Activated gamma-delta T cell (primary cell): ENCODE data around the gene FCMR.
"Not testable (repeated sequence)": the region's sequence is repeated elsewhere in the genome, so short reads cannot be mapped to it uniquely, and the experiment has no call there.

Source experiments
- DNase-seq: peaks from one replicate; lab custom pipeline; 2025; lab: John Stamatoyannopoulos, UW

FCMR gene

GRCh38 chr1:206875752-206876377, 45.9 kb downstream of the FCMR start:
- DNase-seq = no peak

GRCh38 chr1:206873603-206874188, 48.0 kb downstream of the FCMR start:
- no peak for DNase-seq

- DNase-seq = no peak
Observed at GRCh38 chr1:206872139-206872538, 49.6 kb downstream of the FCMR start.

- DNase-seq = no peak
Observed at GRCh38 chr1:206868264-206868663, 53.5 kb downstream of the FCMR start.

DNA sequence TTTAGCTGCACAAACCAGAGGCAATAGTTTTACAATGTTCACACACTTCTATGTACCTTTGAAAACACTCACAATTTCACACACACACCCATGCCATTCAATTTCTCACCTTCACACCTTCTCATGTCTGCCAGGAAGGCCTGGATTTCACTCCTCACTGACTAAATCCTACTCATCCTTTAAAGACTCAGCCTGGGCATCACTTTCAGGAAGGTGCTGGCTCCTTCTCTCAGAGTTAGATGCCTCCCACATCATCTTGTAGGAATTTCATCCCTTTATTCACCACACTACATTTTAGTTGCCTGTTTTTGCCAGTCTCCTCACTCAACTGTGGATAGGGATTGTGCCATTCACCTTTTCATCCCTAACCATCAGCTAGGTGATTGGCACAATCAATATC, 54.0 kb downstream of the FCMR start:
- no peak for DNase-seq

- no peak for DNase-seq
Observed at GRCh38 chr1:206867239-206867638, 54.5 kb downstream of the FCMR start.

GRCh38 chr1:206866062-206866461, 55.7 kb downstream of the FCMR start:
- DNase-seq = no peak

- no peak for DNase-seq
Observed at GRCh38 chr1:206864939-206865671, 56.6 kb downstream of the FCMR start, which contains the start of gene IL20. IL20 (plus strand) TSS chr1:206865623; CDS start chr1:206865853, 230 bp downstream.

DNA sequence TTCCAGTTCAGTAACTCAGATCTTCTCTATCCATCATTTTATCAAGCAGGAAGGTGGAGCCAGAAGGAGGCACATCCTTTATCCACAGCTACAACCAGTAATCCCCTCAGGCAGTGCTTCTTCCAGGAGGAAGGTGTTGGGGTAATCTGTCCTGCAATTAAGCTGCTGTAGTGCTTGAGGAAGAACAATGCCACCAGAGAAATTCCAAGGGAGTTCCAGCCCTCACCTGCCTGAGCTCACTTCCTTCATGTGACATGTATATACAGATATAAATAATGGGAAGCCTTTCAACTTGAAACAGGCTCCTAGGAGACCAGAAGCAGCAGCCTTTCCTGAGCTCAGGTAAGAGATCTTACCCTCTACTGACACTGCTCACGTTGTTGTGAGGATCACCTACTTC, 58.5 kb downstream of the FCMR start:
- no peak for DNase-seq

- DNase-seq = no peak
Observed at GRCh38 chr1:206860165-206860564, 61.6 kb downstream of the FCMR start.

DNA sequence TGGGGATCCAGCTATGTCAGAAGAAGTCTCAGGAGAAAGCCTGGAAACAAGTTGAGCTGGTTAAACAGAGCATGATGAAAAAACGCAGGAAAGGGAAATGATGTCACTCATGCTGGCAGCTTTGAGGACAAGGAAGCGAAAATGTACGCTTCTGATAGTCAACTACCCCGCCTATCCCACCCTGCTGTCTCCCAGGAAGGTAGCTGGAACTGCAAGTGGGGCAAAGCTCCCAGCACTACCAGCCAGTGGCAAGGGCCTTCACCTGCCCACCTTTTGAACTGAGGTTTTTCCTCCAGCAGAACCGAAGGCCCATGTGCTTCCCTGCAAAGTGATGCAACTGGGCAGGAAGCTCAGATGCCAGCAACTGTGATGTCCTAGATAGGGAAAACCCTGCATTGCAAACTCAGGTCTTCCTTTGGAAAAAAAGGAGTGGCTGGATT, 62.6 kb downstream of the FCMR start:
- DNase-seq = no peak

DNA sequence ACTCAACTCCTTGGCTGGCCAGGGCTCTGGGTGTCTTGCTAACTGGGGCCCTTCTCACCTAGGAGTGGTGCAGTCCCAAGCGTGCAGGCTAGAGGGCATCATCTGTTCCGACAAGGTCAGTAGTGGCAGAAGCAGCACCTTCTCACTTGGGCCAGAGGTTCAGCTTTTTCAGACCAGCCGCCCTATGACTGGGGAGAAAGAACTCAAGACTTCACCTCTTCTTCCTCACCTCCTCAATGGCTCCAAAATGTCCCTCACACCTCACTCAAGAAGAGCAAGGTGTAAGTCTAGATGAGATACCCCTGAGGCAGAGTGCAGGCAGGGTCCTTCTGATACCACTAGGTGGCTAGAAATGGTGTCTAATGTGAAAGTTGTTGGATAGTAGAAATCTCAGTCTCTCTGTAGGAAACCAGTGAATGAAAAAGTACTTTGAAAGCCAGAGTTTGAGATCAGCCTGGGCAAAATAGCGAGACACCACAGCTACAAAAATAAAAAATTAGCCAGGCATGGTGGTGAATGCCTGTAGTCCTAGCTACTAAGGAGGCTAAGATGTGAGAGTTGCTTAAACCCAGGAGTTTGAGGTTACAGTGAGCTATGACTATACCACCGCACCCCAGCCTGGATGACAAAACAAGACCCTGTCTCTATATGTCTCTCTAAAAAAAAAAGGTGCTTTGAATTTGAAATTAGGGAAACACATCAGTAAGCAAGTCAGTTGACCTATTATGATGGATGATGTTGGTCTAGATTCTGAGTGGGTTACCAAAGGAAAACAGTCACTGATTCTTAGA, 64.9 kb downstream of the FCMR start:
- DNase-seq = no peak

GRCh38 chr1:206855859-206856258, 65.9 kb downstream of the FCMR start:
- DNase-seq = no peak

GRCh38 chr1:206854401-206855129, 67.2 kb downstream of the FCMR start:
- DNase-seq = no peak

GRCh38 chr1:206853696-206854095, 68.0 kb downstream of the FCMR start:
- DNase-seq = not testable (repeated sequence)
